Osteoblast (primary cell): ENCODE measurements around the gene RNF6. TPM values are rescaled to one million over a fixed set of nuclear protein-coding genes. Genes with fewer than 3 reads are reported as not detected.

ENCODE experiments used
- DNase-seq: peaks from one replicate; pipeline ENCODE4 v3.0.0; 2011; ENCODE audit warnings: low spot score, mixed read lengths; ENCODE audit not compliant: insufficient read length; ENCODE audit errors: missing footprints
- H2AFZ ChIP-seq: 2 replicates; pipeline ENCODE4 v1.6.0; 2011; ENCODE audit warnings: mild to moderate bottlenecking, low read length
- H3K27ac ChIP-seq: 2 replicates; pipeline ENCODE4 v1.5.1; 2011; ENCODE audit warnings: mild to moderate bottlenecking, low read depth, low read length, moderate library complexity
- H3K27me3 ChIP-seq: 2 replicates; pipeline ENCODE4 v1.6.0; 2012; ENCODE audit warnings: mild to moderate bottlenecking, control low read depth, inconsistent platforms, low read length, moderate library complexity; ENCODE audit not compliant: insufficient read depth
- H3K36me3 ChIP-seq: 2 replicates; pipeline ENCODE4 v1.5.1; 2011; ENCODE audit warnings: mild to moderate bottlenecking, low read length, control low read depth, moderate library complexity; ENCODE audit not compliant: insufficient read depth
- H3K4me1 ChIP-seq: 2 replicates; pipeline ENCODE4 v1.5.1; 2011; ENCODE audit warnings: mild to moderate bottlenecking, low read length, control low read depth, moderate library complexity; ENCODE audit not compliant: insufficient read depth
- H3K4me2 ChIP-seq: 2 replicates; pipeline ENCODE4 v1.6.0; 2011; ENCODE audit warnings: mild to moderate bottlenecking, low read length; ENCODE audit not compliant: insufficient read depth
- H3K4me3 ChIP-seq: fragments of 200-600 bp; sonication (generic); 3 replicates; pipeline ENCODE4 v1.5.1; 2012; ENCODE audit warnings: mild to moderate bottlenecking, low read length, inconsistent platforms; ENCODE audit not compliant: insufficient read depth
- H3K79me2 ChIP-seq: 2 replicates; pipeline ENCODE4 v1.6.0; 2012; ENCODE audit warnings: mild to moderate bottlenecking, low read length, control low read depth, inconsistent platforms; ENCODE audit not compliant: insufficient read depth
- H3K9me3 ChIP-seq: 2 replicates; pipeline ENCODE4 v1.5.1; 2011; ENCODE audit warnings: low read depth, low read length, control low read depth
- H4K20me1 ChIP-seq: 2 replicates; pipeline ENCODE4 v1.6.0; 2012; ENCODE audit warnings: mild to moderate bottlenecking, low read length, control low read depth; ENCODE audit not compliant: insufficient read depth
- total RNA-seq: library from RNA; depleted of rRNA; stranded (reverse); fragments of >200 nt; gene quantifications from 2 replicates; pipeline ENCODE4 v1.2.3, GENCODE V29; 2012
- TF ChIP-seq, protein P1 (sequence below): IDR thresholded peaks from 2 replicates; pipeline ENCODE4 v1.5.1; 2011; ENCODE audit warnings: mild to moderate bottlenecking, low read depth, low read length, moderate library complexity; ENCODE audit errors: extremely low read depth

Gene RNF6
- total RNA-seq, 1 donor = 52.5 TPM

DNA sequence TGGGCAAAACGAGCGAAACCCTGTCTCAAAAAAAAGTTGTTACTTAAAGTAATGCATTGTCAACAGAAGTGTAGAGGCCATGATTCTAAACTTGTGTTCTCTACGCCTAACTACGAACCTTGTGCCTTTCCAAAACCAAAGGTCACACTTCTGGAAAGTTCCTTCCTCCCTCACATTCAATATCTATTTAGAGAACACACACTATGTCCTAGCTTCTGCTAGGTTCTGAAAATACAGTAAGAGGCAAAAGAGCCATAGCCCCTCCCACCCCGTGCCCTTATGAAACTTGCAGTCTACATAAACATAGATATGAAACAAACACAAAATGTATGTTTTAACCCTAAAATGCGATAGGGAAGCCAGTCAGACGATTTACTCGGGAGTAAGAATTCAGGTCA, 36.4 kb downstream of the RNF6 start:
- no peak for DNase-seq
- no peaks in the 10 kb centered on the region for H3K36me3 ChIP-seq
- H3K27me3 ChIP-seq = peaks cover 3% of the 10 kb centered on the region

DNA sequence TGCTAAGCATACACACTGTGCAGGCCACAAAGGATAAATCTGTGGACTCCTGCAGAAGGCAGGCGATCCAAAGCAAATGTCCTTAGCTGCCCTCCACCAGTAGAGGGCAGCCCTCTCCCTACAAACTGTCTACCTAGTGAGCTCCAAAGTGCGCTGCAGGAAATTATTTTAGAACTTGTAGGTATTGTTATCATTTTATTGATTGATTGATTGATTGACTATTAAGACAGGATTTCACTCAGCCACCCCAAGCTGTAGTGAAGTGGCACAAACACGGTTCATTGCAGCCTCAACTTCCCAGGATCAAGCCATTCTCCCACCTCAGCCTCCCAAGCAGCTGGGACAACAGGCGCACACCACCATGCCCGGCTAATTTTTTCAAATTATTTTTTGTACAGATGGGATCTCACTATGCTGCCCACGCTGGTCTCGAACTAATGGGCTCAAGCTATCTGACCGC, 37.3 kb downstream of the RNF6 start:
- Histone ChIP-seq H2AFZ (no peak overlapping the region), H3K9me3 (no peaks in the 10 kb centered on the region), H3K36me3 (no peaks in the 10 kb centered on the region), H3K27me3 (peaks cover 3% of the 10 kb centered on the region), H3K4me1 (peaks cover 5% of the 10 kb centered on the region), H3K79me2 (no peaks in the 10 kb centered on the region), H3K27ac (no peak overlapping the region), H4K20me1 (no peaks in the 10 kb centered on the region), H3K4me2 (no peak overlapping the region), H3K4me3 (no peak overlapping the region)
- TF ChIP-seq, protein P1, sequence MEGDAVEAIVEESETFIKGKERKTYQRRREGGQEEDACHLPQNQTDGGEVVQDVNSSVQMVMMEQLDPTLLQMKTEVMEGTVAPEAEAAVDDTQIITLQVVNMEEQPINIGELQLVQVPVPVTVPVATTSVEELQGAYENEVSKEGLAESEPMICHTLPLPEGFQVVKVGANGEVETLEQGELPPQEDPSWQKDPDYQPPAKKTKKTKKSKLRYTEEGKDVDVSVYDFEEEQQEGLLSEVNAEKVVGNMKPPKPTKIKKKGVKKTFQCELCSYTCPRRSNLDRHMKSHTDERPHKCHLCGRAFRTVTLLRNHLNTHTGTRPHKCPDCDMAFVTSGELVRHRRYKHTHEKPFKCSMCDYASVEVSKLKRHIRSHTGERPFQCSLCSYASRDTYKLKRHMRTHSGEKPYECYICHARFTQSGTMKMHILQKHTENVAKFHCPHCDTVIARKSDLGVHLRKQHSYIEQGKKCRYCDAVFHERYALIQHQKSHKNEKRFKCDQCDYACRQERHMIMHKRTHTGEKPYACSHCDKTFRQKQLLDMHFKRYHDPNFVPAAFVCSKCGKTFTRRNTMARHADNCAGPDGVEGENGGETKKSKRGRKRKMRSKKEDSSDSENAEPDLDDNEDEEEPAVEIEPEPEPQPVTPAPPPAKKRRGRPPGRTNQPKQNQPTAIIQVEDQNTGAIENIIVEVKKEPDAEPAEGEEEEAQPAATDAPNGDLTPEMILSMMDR = peak; percentile 96
- no peak for DNase-seq

More for the DNA sequence above, 36.4 kb downstream of the RNF6 start:
- H4K20me1 ChIP-seq = no peaks in the 10 kb centered on the region
- H3K79me2 ChIP-seq = no peaks in the 10 kb centered on the region
- H3K4me3 ChIP-seq = peak overlapping the region; percentile 87
- H2AFZ ChIP-seq = peak overlapping the region; percentile 98
- H3K9me3 ChIP-seq = no peaks in the 10 kb centered on the region
- peak overlapping the region; percentile 78 for H3K27ac ChIP-seq
- TF ChIP-seq, protein P1 = no peak
- peaks cover 5% of the 10 kb centered on the region for H3K4me1 ChIP-seq
- peak overlapping the region; percentile 98 for H3K4me2 ChIP-seq

DNA sequence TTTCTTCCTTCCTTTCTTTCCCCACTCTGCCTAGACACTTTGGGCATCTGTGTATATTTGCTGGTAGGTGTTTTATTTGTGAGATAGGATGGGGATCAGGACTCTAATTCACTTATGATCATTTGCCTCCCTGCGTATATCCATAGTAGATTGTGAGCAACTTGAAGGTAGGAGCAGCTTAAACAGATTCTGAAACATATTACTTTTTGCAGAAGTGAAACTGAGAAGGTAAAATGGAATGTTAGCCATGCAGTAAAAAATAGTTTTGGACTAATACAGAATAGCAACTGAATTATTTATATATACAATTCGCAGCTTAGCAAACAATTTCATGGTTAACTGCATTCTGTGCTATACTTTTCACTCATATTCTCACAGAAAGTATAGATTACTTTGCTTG, 38.7 kb downstream of the RNF6 start:
- TF ChIP-seq, protein P1 = no peak
- Histone ChIP-seq H3K27me3 (peaks cover 3% of the 10 kb centered on the region), H3K79me2 (no peaks in the 10 kb centered on the region), H3K4me3 (no peak overlapping the region), H3K27ac (no peak overlapping the region), H2AFZ (no peak overlapping the region), H4K20me1 (no peaks in the 10 kb centered on the region), H3K4me2 (no peak overlapping the region), H3K9me3 (no peaks in the 10 kb centered on the region), H3K4me1 (peaks cover 5% of the 10 kb centered on the region), H3K36me3 (no peaks in the 10 kb centered on the region)
- no peak for DNase-seq

DNA sequence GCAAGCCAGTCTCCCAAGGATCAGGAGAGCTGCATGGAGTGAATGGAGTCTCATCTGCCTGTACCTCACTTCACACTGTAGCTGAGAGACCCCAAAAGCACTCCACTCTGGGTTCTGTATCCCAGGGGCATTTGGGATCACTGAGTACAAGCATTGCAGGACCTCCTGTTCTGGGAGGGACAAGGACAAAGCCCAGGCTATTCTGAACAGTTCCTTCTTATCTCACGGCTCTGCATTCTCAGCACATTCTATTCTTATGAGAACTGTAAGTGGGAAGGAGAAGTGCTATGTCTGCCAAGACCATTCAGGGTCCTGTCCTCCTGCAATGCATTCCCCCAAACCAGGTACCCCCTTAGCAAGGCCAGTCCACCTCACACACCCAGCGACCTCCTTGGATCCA, 42.8 kb downstream of the RNF6 start:
- no peak overlapping the region for H3K4me2 ChIP-seq
- H3K27me3 ChIP-seq = peaks cover 3% of the 10 kb centered on the region
- no peak overlapping the region for H3K27ac ChIP-seq
- no peaks in the 10 kb centered on the region for H3K9me3 ChIP-seq
- no peak overlapping the region for H3K4me3 ChIP-seq
- TF ChIP-seq, protein P1 = no peak
- no peaks in the 10 kb centered on the region for H3K4me1 ChIP-seq
- no peaks in the 10 kb centered on the region for H3K36me3 ChIP-seq
- no peak for DNase-seq
- no peaks in the 10 kb centered on the region for H3K79me2 ChIP-seq
- no peak overlapping the region for H2AFZ ChIP-seq
- no peaks in the 10 kb centered on the region for H4K20me1 ChIP-seq
